Loucy (cell line): ENCODE data around the gene PDZD7.

ENCODE experiments used
- EZH2phosphoT487 ChIP-seq: fragments of 200-600 bp; IDR thresholded peaks from 2 replicates; pipeline ENCODE4 v1.6.1; 2018; ENCODE audit warnings: antibody characterized with exemption, mild to moderate bottlenecking, moderate library complexity, borderline replicate concordance
- TF ChIP-seq, protein P1 (sequence below): fragments of 200-600 bp; sonication (generic); conservative IDR thresholded peaks from 2 replicates; pipeline ENCODE4 v1.5.1; 2014; ENCODE audit warnings: mild to moderate bottlenecking, antibody characterized with exemption, low read length

DNA sequence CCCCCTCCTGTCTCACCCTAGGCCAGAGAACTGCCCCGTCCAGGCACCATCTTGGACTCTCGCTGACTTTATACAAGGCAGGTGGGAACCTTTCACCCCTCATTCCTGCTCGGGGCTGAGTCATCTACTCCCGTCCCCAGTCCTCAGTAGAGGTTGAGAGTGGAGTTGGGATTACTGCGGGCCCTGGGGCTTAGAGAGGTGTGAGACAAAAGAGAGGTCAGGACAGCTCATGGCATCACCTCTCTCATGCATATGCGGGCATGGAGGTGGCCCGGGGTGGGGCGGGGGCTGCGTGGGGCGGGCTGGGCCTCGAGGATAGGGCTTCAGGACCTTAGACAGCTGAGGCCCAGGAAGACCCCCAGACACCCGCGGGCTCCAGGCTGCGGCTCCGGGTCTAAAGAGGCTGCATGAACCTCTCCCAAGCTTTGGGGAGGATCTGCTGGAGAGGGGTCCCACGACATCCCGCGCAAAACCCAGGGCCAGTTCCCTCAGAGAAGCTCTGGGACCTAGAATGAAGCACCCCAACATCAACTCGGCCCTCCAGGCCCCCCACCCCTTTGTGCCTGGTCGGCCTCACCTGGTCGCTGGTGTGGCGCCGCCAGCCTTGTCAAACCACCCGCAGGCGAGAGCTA, 317 bp downstream of the PDZD7 start:
- TF ChIP-seq, protein P1, sequence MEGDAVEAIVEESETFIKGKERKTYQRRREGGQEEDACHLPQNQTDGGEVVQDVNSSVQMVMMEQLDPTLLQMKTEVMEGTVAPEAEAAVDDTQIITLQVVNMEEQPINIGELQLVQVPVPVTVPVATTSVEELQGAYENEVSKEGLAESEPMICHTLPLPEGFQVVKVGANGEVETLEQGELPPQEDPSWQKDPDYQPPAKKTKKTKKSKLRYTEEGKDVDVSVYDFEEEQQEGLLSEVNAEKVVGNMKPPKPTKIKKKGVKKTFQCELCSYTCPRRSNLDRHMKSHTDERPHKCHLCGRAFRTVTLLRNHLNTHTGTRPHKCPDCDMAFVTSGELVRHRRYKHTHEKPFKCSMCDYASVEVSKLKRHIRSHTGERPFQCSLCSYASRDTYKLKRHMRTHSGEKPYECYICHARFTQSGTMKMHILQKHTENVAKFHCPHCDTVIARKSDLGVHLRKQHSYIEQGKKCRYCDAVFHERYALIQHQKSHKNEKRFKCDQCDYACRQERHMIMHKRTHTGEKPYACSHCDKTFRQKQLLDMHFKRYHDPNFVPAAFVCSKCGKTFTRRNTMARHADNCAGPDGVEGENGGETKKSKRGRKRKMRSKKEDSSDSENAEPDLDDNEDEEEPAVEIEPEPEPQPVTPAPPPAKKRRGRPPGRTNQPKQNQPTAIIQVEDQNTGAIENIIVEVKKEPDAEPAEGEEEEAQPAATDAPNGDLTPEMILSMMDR, result no peak
- TF ChIP-seq EZH2phosphoT487, result no peak
